Brain (organoid and tissue), 1 donor: ENCODE data around the gene GLS2. TPM values are rescaled to one million over a fixed set of nuclear protein-coding genes. Genes with fewer than 3 reads are reported as not detected.

Experiments used
- polyA plus RNA-seq: library from polyadenylated mRNA; stranded (reverse); fragments of 350-450 nt; fragmentation: Illumina TruSeq; extraction: RNeasy Lipid Tissue Mini Kit (QIAGEN cat#74804); gene quantifications from one replicate; pipeline ENCODE4 v1.2.3, GENCODE V29; 2015; ENCODE audit warnings: low read depth, low replicate concordance; ENCODE audit not compliant: insufficient read depth

GLS2 gene
- polyA plus RNA-seq, 1 donor from 2014 or later, result 6.0 TPM

Other genes starting within 250 kb of the GLS2 start
- gene ANKRD52, start 229.8 kb downstream of the GLS2 start, polyA plus RNA-seq, result 10.5 TPM
- gene COQ10A, start 221.2 kb downstream of the GLS2 start, polyA plus RNA-seq, result 24.0 TPM
- 184 TPM for gene CS, start 187.8 kb downstream of the GLS2 start, polyA plus RNA-seq
- 121 TPM for gene CNPY2, start 172.2 kb downstream of the GLS2 start, polyA plus RNA-seq
- gene PAN2, start 154.2 kb downstream of the GLS2 start, polyA plus RNA-seq, result 39.6 TPM
- gene IL23A, start 149.3 kb downstream of the GLS2 start, polyA plus RNA-seq, result not detected
- gene STAT2, start 128.1 kb downstream of the GLS2 start, polyA plus RNA-seq, result 25.7 TPM
- not detected for gene APOF, start 125.3 kb downstream of the GLS2 start, polyA plus RNA-seq
- gene TIMELESS, start 38.7 kb downstream of the GLS2 start, polyA plus RNA-seq, result 55.1 TPM
- not detected for gene MIP, start 33.5 kb downstream of the GLS2 start, polyA plus RNA-seq
- 1.2 TPM for gene SPRYD4, start 19.6 kb downstream of the GLS2 start, polyA plus RNA-seq
- gene RBMS2, start 33.7 kb upstream of the GLS2 start, polyA plus RNA-seq, result 5.2 TPM
- 45.1 TPM for gene BAZ2A, start 142.2 kb upstream of the GLS2 start, polyA plus RNA-seq
- 812 TPM for gene ATP5F1B, start 157.8 kb upstream of the GLS2 start, polyA plus RNA-seq
- 239 TPM for gene PTGES3, start 200.1 kb upstream of the GLS2 start, polyA plus RNA-seq
- gene NACA, start 237.1 kb upstream of the GLS2 start, polyA plus RNA-seq, result 1,047 TPM